Measurements from ENCODE around the gene PLTP. TPM values are rescaled to one million over a fixed set of nuclear protein-coding genes. Genes with fewer than 3 reads are reported as not detected.

PLTP gene
- total and polyA plus RNA-seq, 2 of the 13 experiments (the other 11 are each of a cell fraction or from before 2014, with no cell fraction given), result 16.9 to 28.6 TPM

DNA sequence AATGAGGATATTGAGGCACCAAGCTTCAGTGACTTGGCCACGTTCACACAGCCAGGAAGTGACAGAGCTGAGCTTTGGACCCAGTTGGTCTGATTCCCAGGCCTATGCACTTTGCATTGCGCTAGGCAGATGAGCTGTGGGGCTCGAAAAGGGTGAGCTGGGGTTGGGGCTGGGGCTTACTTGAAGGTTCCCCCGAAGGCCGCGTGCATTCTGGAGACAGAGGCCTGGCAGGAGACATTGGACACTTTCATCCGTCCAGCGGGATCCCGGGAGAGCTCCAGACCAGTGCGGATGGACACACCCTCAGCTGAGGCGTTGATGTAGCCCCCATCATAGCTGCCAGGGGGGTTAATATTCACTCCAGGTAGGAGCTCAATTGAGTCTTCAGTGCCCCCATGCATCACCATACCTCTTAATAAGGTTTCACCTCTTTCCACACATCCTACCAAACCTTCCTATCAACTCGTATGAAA, 2.6 kb downstream of the PLTP start (continued):
- TF ChIP-seq, protein P1, sequence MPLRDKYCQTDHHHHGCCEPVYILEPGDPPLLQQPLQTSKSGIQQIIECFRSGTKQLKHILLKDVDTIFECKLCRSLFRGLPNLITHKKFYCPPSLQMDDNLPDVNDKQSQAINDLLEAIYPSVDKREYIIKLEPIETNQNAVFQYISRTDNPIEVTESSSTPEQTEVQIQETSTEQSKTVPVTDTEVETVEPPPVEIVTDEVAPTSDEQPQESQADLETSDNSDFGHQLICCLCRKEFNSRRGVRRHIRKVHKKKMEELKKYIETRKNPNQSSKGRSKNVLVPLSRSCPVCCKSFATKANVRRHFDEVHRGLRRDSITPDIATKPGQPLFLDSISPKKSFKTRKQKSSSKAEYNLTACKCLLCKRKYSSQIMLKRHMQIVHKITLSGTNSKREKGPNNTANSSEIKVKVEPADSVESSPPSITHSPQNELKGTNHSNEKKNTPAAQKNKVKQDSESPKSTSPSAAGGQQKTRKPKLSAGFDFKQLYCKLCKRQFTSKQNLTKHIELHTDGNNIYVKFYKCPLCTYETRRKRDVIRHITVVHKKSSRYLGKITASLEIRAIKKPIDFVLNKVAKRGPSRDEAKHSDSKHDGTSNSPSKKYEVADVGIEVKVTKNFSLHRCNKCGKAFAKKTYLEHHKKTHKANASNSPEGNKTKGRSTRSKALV (CRISPR knock-in tag; IDR thresholded peaks at IDR 0.05), result no peak
- no peak for TF ChIP-seq CBFB (CRISPR knock-in tag; IDR thresholded peaks at IDR 0.05)
- TF ChIP-seq ZNF644 (CRISPR knock-in tag; IDR thresholded peaks at IDR 0.05; ENCODE audit: low read depth), result no peak; the same call in 1 of the 2 replicates
- TF ChIP-seq NFIC (IDR thresholded peaks at IDR 0.05; ENCODE audit: low read length), result no peak
- TF ChIP-seq ZNF672 (CRISPR knock-in tag; IDR thresholded peaks at IDR 0.05), result no peak
- no peak for TF ChIP-seq ZNF572 (CRISPR knock-in tag; IDR thresholded peaks at IDR 0.05)
- peak; percentile 35; the same call in 1 of the 2 replicates for TF ChIP-seq KDM2A (CRISPR knock-in tag; IDR thresholded peaks at IDR 0.05; ENCODE audit: borderline replicate concordance, low read depth)
- TF ChIP-seq DMAP1 (CRISPR knock-in tag; IDR thresholded peaks at IDR 0.05), result peak; percentile 81
- no peak for TF ChIP-seq ZNF546 (CRISPR knock-in tag; conservative IDR thresholded peaks at IDR 0.05)
- TF ChIP-seq, protein P2, sequence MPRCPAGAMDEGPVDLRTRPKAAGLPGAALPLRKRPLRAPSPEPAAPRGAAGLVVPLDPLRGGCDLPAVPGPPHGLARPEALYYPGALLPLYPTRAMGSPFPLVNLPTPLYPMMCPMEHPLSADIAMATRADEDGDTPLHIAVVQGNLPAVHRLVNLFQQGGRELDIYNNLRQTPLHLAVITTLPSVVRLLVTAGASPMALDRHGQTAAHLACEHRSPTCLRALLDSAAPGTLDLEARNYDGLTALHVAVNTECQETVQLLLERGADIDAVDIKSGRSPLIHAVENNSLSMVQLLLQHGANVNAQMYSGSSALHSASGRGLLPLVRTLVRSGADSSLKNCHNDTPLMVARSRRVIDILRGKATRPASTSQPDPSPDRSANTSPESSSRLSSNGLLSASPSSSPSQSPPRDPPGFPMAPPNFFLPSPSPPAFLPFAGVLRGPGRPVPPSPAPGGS (CRISPR knock-in tag; IDR thresholded peaks at IDR 0.05), result no peak
- no peak for TF ChIP-seq EHMT2 (IDR thresholded peaks at IDR 0.05; ENCODE audit: borderline replicate concordance, low read depth, low read length)
- peak; percentile 91; the same call in 1 of the 2 replicates for TF ChIP-seq KDM6A (CRISPR knock-in tag; IDR thresholded peaks at IDR 0.05; ENCODE audit: low read depth)
- TF ChIP-seq, protein P3, sequence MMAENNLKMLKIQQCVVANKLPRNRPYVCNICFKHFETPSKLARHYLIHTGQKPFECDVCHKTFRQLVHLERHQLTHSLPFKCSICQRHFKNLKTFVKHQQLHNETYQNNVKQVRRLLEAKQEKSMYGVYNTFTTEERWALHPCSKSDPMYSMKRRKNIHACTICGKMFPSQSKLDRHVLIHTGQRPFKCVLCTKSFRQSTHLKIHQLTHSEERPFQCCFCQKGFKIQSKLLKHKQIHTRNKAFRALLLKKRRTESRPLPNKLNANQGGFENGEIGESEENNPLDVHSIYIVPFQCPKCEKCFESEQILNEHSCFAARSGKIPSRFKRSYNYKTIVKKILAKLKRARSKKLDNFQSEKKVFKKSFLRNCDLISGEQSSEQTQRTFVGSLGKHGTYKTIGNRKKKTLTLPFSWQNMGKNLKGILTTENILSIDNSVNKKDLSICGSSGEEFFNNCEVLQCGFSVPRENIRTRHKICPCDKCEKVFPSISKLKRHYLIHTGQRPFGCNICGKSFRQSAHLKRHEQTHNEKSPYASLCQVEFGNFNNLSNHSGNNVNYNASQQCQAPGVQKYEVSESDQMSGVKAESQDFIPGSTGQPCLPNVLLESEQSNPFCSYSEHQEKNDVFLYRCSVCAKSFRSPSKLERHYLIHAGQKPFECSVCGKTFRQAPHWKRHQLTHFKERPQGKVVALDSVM (CRISPR knock-in tag; IDR thresholded peaks at IDR 0.05), result no peak
- TF ChIP-seq ZSCAN12 (CRISPR knock-in tag; IDR thresholded peaks at IDR 0.05), result no peak
- TF ChIP-seq FOXJ3 (CRISPR knock-in tag; IDR thresholded peaks at IDR 0.05; ENCODE audit: borderline replicate concordance), result no peak
- no peak; the same call in 1 of the 2 replicates for TF ChIP-seq ZNF143 (CRISPR knock-in tag; IDR thresholded peaks at IDR 0.05)
- TF ChIP-seq SAFB2 (CRISPR knock-in tag; IDR thresholded peaks at IDR 0.05; ENCODE audit: borderline replicate concordance, low read depth), result no peak
- TF ChIP-seq ZNF382 (CRISPR knock-in tag; IDR thresholded peaks at IDR 0.05; ENCODE audit: borderline replicate concordance), result no peak
- TF ChIP-seq, protein P4, sequence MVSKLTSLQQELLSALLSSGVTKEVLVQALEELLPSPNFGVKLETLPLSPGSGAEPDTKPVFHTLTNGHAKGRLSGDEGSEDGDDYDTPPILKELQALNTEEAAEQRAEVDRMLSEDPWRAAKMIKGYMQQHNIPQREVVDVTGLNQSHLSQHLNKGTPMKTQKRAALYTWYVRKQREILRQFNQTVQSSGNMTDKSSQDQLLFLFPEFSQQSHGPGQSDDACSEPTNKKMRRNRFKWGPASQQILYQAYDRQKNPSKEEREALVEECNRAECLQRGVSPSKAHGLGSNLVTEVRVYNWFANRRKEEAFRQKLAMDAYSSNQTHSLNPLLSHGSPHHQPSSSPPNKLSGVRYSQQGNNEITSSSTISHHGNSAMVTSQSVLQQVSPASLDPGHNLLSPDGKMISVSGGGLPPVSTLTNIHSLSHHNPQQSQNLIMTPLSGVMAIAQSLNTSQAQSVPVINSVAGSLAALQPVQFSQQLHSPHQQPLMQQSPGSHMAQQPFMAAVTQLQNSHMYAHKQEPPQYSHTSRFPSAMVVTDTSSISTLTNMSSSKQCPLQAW (CRISPR knock-in tag; IDR thresholded peaks at IDR 0.05), result peak; percentile 78
- TF ChIP-seq ZNF432 (CRISPR knock-in tag; IDR thresholded peaks at IDR 0.05; ENCODE audit: borderline replicate concordance), result no peak
- TF ChIP-seq RFXAP (CRISPR knock-in tag; IDR thresholded peaks at IDR 0.05; ENCODE audit: borderline replicate concordance), result no peak
- TF ChIP-seq ZNF883 (CRISPR knock-in tag; IDR thresholded peaks at IDR 0.05; ENCODE audit: not compliant biosample characterization), result peak; percentile 19
- no peak for TF ChIP-seq NONO (IDR thresholded peaks at IDR 0.05)
- peak; percentile 9; the same call in 1 of the 2 replicates for TF ChIP-seq NONO (CRISPR knock-in tag; conservative IDR thresholded peaks at IDR 0.05)
- TF ChIP-seq ZNF235 (CRISPR knock-in tag; IDR thresholded peaks at IDR 0.05; ENCODE audit: borderline replicate concordance), result 0 out of 2 replicates have a peak, but pooled peaks have one; percentile 7
- no peak for TF ChIP-seq ZNF274 (CRISPR knock-in tag; IDR thresholded peaks at IDR 0.05)

All from HepG2 (cell line).